GM12801 (cell line): ENCODE measurements around the gene CXCR4.

ENCODE experiments used
- TF ChIP-seq, protein P1 (sequence below): IDR thresholded peaks from one replicate; pipeline ENCODE4 v1.5.1; 2011; ENCODE audit warnings: control low read depth; ENCODE audit not compliant: insufficient read length; ENCODE audit errors: extremely low read depth

Gene CXCR4

DNA sequence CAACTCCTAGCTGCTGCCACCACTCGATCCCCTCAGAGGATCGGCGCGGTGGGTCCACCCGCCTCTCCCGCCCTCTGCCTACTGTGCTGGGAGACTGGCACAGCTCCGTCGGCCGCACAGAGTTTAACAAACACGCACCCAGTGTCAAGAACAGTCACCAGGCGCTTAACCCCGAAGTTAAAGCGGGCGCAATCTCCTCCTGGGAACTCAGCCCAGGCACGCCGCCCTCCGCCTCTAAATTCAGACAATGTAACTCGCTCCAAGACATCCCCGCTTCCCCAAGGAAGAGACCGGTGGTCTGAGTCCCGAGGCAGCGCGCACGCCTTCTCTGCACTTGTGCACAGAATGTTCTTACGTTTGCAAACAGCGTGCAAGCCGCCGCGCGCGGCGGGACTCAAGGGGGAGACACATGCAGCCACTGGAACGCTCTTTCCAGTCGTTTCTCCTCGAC is 533 bp downstream of the CXCR4 start:
- TF ChIP-seq, protein P1, sequence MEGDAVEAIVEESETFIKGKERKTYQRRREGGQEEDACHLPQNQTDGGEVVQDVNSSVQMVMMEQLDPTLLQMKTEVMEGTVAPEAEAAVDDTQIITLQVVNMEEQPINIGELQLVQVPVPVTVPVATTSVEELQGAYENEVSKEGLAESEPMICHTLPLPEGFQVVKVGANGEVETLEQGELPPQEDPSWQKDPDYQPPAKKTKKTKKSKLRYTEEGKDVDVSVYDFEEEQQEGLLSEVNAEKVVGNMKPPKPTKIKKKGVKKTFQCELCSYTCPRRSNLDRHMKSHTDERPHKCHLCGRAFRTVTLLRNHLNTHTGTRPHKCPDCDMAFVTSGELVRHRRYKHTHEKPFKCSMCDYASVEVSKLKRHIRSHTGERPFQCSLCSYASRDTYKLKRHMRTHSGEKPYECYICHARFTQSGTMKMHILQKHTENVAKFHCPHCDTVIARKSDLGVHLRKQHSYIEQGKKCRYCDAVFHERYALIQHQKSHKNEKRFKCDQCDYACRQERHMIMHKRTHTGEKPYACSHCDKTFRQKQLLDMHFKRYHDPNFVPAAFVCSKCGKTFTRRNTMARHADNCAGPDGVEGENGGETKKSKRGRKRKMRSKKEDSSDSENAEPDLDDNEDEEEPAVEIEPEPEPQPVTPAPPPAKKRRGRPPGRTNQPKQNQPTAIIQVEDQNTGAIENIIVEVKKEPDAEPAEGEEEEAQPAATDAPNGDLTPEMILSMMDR, result no peak

DNA sequence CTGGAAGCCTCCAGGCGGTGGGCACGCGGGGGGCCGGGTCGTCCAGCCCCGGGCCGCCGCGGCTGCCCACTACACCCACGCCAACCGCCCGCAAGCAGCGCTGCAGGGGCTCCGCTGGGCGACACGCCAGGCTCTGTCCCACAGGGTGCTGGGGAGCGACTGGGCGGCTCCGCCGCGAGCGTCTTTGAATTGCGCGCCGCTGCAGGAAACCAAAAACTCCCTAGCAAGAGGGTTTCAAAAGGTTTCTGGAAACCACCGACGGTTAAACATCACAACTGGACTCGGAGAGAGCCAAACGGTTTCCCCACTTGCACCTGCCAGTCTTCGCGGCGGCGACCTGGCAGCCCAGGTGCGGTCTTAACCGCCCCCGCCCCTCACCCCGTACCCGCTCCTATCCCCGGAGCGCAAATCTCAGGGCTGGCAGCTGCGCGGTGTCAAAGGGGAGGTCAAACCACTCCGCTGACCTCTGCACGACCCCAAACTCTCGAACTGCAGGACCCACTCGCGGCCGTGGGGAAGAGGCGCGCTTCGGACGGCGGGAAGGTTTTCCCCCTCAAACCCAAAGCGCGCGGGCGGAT is 1.0 kb downstream of the CXCR4 start:
- TF ChIP-seq, protein P1, result no peak

DNA sequence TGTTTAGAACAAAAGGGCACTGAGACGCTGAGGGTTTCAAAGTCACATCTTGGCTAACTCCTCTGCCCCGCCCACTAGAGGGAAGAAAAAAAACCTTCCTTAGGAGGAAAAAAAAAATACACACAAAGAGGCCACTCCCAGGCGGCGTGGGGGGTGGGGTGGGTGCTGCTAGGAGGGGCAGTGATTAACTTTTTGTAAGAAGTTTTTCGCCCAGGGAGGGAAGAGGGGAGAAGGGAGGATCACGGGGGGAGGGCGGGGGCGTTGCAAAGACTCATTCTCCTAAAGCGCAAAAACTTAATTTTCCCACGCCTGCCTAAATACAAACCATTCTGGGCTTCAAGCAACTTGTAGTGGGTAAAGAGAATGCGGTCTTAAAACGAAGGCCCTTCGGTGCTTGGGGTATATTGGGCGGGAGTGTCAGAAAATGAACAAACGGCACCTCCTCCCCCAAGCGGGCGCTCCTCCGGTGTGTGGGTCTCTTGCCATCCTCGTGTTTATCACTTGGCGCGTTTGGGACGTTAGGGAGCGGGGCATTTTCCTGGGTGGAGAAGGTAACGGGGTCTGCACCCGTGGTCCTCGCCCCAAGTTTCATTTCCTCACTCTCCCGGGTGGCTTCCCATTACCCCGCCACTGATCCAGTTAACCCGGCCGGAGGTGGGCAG is 1.7 kb downstream of the CXCR4 start:
- TF ChIP-seq, protein P1, result no peak

DNA sequence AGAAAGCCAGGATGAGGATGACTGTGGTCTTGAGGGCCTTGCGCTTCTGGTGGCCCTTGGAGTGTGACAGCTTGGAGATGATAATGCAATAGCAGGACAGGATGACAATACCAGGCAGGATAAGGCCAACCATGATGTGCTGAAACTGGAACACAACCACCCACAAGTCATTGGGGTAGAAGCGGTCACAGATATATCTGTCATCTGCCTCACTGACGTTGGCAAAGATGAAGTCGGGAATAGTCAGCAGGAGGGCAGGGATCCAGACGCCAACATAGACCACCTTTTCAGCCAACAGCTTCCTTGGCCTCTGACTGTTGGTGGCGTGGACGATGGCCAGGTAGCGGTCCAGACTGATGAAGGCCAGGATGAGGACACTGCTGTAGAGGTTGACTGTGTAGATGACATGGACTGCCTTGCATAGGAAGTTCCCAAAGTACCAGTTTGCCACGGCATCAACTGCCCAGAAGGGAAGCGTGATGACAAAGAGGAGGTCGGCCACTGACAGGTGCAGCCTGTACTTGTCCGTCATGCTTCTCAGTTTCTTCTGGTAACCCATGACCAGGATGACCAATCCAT is 2.7 kb downstream of the CXCR4 start:
- TF ChIP-seq, protein P1, result no peak

DNA sequence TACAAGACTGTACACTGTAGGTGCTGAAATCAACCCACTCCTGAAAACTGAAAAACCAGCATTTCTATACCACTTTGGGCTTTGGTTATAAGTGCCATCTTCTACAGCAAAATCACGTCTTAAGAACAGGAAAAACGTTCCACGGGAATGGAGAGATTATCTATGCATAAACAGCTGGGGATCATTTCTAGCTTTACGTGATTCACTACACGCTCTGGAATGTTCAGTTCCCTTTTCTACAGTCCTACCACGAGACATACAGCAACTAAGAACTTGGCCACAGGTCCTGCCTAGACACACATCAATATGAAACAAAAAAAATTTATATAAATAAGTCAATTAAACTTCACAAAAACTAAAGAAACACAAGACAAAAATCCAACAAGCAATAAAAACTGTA is 3.6 kb downstream of the CXCR4 start:
- TF ChIP-seq, protein P1, result no peak

DNA sequence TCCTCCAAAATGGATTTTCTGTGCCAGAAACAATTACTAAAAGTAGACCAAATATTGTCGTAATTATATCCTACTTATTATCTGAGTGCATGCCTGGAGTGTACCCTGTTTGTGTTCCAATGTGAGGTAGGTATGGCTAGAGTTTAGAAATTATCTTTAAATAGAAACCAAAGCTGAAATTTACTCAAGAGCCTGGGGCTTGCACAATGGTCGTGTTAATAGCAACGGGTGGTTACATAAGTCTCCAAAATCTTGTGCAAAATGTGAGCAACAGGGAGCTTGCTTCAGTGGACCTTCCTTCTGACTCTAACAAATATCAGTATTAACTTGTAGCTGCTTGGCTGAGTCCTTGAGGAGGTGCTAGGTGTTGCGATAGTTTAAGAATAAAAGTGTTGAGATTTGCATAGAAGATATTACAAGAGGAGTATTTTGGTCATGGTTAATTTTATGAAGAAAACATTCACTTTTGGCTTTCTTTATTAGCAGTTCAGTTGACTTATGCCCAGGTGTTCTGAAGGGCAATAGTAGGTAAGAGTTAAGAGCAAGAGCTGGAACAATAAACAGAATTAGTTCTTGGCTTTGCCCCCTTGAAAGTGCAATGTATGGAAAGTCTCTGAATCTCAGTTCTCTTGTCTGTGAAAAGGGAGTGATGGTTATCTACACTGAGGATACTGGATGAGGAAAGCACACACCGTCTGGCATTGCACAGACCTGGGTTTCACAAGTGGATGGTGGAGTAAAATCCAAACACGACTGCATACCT is 4.6 kb downstream of the CXCR4 start:
- TF ChIP-seq, protein P1, result no peak
